ENCODE results near the gene FREM2.

FREM2 gene

DNA sequence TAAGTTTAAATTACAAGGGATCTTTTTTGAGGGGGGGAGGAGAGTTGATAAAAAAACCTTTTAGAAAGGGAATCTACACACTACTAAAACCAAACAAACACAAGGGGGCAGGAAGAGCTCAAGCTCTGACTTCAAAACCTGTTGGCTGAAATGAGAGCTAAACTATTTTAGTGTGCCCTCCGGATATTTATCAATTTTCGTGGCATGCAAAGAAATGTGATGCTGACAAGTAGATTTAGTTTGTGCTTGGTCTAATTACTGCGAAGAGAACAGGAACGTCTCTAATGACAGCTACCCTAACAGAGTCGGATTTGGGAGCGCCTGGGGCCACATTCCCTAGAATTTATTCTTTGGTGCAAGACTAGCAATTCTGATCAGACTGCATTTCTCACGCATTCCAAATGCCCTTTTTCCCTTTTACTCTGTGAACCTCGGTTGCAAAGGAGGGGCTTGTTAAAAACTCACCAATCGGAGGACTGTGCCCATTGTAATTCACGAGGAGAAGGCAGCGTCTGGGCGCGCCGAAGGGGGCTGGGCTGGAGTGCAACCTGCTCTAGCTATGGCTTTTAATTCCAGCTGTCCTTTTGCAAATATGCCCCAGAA is 802 bp upstream of the FREM2 start:
- no peak for DNase-seq (ENCODE audit: low read depth in 2 of 2)

DNA sequence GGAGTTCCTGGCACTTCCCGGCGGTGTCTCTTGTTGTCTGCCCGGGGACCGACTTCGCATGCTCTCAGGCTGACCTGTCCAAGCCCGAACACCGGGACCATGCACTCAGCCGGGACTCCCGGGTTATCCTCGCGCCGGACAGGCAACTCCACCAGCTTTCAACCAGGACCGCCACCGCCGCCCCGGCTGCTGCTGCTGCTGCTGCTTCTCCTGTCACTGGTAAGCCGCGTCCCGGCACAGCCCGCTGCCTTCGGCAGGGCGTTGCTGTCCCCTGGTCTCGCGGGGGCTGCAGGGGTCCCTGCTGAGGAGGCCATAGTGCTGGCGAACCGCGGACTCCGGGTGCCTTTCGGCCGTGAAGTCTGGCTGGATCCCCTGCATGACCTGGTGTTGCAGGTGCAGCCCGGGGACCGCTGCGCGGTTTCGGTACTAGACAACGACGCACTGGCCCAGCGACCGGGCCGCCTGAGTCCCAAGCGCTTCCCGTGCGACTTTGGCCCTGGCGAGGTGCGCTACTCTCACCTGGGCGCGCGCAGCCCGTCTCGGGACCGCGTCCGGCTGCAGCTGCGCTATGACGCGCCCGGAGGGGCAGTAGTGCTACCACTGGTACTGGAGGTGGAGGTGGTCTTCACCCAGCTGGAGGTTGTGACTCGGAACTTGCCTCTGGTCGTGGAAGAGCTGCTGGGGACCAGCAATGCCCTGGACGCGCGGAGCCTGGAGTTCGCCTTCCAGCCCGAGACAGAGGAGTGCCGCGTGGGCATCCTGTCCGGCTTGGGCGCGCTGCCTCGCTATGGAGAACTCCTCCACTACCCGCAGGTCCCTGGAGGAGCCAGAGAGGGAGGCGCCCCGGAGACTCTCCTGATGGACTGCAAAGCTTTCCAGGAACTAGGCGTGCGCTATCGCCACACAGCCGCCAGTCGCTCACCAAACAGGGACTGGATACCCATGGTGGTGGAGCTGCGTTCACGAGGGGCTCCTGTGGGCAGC is 661 bp downstream of the FREM2 start:
- DNase-seq (ENCODE audit: low read depth in 2 of 2) = no peak

DNA sequence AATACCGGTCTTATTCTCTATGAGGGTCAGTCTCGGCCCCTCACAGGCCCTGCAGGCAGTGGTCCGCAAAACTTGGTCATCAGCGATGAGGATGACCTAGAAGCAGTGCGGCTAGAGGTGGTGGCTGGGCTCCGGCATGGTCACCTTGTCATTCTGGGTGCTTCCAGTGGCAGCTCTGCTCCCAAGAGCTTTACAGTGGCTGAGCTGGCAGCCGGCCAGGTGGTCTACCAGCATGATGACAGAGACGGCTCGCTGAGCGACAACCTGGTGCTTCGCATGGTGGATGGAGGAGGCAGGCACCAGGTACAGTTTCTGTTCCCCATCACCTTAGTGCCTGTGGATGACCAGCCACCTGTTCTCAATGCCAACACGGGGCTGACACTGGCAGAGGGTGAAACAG is 1.8 kb downstream of the FREM2 start:
- no peak for DNase-seq (ENCODE audit: low read depth in 2 of 2)

DNA sequence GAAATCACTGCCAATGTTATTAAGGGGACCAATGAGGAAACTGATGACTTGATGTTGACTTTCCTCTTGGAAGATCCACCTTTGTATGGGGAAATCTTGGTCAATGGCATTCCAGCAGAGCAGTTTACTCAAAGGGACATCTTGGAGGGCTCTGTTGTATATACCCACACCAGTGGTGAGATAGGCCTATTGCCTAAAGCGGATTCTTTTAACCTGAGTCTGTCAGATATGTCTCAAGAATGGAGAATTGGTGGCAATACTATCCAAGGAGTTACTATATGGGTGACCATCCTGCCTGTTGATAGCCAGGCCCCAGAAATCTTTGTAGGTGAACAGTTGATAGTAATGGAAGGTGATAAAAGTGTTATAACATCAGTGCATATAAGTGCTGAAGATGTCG is 3.4 kb downstream of the FREM2 start:
- no peak for DNase-seq (ENCODE audit: low read depth in 2 of 2)

DNA sequence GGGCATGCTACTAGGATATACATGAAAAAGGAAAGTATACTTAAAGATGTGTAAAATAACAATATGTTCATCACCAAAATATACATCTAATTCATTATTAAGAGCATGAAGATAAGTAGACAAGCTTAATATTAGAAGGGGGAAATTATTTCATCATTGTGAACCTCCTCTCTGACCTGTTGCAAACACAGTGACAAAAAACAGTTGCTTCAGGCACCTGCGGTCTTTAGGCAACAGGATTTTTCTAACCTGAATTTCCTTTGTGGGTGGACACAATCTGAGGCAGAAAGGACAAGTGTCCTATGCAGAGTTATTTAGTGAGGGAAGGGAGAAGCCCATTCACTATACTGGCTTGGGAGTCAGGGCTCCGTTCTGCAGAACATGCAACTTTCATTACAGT is 6.3 kb downstream of the FREM2 start:
- no peak for DNase-seq (ENCODE audit: low read depth in 2 of 2)

DNA sequence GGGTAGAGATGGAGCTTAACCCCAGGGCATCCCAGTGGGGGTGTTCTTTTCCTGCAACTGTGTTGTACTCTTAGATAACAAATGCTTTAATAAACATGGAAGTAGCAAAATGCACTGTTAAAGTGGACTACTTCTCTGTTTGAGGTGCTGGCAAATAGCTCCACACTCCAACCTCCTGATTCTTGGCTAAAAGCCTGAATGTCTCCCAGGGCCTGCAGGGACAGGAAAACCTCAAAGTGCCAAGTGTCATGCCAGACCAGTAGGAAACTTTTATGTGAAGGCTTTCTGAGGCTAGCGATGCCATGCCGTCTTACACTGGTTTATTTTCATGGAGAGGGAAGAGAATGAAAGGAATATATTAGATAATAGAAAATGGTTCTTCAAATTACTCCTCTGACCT is 6.8 kb downstream of the FREM2 start:
- DNase-seq (ENCODE audit: low read depth in 2 of 2) = no peak

DNA sequence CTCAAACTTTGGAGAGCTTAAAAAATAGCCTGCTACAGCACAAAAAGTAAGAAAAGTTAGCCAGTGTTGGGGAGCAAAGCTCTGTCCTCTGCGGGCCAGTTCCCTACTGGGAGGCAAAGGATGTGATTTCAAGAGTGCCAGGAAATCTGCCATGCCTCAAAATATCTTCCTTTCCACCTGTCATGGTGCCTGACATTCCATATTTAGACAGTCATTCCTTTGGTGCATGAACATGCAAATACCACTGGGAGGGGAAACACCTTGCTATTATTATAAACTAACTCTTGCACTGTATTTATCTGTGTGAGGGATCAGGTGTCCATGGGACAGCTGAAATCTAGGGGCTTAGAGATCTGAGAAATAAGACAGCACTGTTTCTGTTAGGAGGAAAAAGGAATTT is 10.3 kb downstream of the FREM2 start:
- no peak for DNase-seq (ENCODE audit: low read depth in 2 of 2)

DNA sequence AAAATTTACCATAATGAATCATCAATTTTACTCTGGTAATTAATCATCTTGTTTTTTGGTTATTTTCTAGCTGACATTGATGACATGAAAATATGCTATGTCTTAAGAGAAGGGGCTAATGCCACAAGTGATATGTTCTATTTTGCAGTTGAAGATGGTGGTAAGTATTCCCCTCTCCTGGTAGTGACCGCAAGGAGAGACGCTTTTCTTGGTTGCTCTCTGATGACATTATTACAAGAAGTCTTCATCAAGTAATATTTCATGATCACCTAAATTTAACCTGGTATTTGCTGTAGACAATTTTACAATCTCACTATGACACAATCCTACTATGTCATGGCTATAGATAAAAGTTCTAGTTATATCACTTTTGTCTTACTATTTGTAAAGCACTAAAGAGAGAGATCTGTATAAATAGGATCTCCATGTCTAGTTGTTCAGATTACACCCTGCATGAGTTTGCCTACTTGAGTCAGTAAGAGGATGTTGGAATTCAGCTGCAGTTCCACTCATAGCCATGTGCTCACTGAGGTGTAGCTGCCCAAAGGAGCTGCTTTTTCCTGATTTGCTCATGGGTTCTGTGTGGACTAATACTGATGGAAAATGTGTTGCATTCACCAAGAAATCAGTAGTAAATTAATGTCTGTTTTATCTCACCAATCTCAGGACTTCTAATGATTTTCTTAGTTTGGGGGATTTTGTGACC is 10.9 kb downstream of the FREM2 start:
- no peak for DNase-seq (ENCODE audit: low read depth in 2 of 2)

DNA sequence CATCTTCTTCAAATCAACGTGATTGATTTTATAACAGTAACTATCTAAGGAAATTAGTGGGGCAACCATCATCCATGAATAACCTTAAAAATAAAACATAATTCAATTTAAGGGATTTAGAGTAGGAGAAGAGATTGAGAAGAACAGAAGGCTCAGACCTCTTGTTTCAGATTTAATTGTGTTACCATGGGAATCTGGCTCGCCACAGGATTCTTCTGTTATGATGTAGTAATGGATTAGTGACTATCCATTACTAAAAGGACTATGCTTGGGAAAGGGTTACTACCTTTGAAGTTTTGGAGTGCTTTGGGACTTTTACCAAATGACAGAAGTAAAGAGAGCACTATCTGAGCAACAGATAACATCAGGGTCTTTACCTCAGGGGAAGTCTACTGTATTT is 13.2 kb downstream of the FREM2 start:
- no peak for DNase-seq (ENCODE audit: low read depth in 2 of 2)

DNA sequence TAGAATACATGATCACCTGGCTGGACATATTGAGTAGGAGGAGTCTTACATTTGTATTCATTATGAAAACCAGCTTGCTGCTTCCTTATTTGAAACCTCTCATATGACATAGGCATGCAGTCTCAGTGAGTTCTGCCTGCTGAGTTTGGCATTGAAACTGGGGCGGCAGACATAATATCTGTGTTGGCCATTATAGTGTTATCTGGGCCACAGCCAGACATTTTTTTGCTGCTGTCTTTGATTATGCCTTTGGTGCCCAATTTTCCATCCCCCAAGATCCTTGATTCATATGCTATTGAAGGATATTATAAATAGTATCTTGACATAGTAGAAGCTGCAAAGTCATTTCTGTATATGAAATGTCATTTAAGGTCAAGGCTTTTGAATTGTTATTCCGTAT is 15.8 kb downstream of the FREM2 start:
- DNase-seq (ENCODE audit: low read depth in 2 of 2) = no peak

DNA sequence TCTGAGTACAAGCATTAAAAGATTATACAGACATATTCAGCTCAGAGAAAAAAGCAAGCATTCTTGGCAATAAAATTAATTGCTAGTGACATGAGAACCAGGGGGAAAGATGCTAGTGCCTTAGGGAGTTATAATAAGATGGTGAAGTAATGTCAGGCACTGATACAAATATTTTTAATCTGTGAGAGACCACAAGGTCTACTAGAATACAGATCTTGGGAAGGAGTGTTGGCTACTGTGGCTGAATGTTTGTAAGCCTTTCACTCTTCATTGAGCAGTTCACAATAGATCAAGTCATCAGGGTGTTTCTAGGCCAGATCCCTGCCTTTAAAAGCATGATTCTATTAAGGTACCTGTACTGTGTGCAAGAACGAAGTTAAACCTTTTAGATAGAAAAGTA is 16.4 kb downstream of the FREM2 start:
- no peak for DNase-seq (ENCODE audit: low read depth in 2 of 2)

DNA sequence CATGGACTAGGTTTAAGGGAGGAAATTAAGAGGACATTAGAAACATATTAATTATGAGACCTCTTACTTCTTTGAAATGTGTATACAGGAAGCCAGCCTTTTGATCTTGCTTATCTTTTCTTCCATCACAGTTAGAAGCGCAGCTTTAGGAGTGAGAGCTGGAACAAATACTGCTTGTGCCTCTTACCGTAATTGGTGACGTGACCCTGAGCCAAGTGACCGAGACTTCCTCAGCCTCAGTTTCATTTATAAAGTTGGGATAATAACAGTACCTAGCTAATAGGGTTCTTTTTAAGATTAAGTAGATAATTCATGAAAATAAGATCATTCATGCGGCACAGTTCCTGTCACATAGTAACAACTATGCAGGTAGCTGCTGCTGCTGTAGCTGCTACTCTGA is 18.5 kb downstream of the FREM2 start:
- DNase-seq (ENCODE audit: low read depth in 2 of 2) = no peak

DNA sequence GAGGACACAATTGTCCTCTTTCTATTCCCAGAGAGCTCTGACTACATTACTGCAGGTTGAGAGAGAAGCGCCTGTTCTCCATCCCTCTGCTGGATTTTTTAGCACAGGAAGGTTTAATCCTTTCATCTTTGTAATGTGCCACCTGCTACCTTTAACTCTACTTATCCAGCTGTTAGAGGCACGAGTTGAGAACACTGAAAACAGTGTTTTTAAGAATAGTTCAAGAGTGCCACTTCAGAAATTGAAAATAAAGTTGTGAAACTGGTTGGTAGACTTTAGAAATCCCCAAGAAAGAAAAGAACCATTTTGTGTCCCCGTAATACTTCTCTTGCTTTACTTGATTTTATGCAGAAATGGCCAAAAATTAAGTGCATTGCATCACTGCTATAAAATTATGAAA is 20.6 kb downstream of the FREM2 start:
- DNase-seq (ENCODE audit: low read depth in 2 of 2) = no peak

DNA sequence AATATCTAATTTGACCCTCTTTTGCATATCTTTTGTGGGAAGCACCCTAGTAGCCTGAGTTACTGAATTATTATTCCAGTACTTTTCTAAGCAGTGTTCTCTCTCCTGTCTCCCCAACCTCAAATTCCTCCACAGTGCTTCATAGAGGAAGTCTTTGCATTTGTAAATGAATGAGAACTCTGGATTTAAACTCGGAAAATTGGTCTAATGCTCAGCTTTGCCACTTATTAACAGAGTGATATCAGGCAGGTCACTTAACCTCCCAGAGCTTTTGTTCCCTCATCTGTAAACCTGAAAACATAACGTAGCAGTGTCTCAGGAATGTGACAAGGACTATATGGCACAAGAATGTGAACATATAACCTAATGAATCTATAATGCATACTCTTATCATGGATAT is 26.2 kb downstream of the FREM2 start:
- no peak for DNase-seq (ENCODE audit: low read depth in 2 of 2)

DNA sequence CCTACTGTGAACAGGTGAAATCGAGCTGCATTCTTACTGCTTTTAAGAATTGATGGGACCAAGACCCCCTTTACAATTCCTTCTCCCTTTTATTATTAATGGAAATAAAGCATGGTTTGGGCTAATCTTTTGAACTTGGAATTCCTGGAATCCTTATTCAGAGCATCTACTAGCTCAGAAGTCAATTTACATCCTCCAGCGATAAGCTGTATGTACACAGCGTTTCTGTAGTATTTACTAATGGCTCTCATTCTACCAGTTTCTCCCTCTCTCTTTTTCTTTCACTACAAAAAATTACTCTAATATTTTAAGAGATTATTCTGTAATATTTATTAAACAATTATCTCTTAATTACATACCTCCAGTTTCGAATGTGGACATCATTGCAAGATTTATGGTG is 31.5 kb downstream of the FREM2 start:
- DNase-seq (ENCODE audit: low read depth in 2 of 2) = no peak

DNA sequence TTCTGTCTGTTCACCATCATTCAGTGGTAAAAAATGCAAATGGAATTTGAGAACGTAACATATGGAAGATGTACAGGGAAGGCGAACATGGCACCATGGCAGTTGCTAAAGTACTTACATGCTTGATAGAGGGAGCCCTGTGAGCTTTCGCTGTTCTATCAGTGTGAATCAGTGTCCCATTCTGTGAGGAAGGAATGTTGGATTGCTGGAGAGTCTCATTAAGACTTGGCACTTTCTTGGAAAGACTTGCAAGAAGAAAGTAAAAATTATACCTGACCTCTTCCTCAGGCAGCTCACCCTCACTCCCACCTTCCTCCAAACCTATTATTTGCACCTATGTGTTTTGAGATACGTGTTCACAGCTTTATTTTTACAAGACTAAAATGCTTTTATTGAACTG is 43.5 kb downstream of the FREM2 start:
- no peak for DNase-seq (ENCODE audit: low read depth in 2 of 2)

DNA sequence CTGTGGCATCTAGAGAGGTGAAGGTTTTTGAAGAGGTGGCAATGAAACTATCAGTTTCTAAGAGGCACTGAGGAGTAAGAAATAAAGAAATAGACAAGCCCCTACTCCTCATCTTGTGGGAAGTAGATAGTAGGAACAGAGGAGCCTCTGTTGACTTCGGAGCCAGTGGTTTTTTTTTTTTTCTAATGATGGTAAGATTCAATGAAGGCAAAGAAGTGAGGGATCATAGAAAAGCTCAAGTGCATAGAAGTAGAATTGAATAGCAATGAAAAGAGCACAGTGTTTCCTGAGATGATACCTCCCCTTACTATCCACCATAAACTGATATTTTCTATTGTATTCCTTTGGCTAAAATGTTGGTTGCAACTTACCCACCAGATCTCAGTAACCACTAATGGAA is 46.3 kb downstream of the FREM2 start:
- DNase-seq (ENCODE audit: low read depth in 2 of 2) = no peak

DNA sequence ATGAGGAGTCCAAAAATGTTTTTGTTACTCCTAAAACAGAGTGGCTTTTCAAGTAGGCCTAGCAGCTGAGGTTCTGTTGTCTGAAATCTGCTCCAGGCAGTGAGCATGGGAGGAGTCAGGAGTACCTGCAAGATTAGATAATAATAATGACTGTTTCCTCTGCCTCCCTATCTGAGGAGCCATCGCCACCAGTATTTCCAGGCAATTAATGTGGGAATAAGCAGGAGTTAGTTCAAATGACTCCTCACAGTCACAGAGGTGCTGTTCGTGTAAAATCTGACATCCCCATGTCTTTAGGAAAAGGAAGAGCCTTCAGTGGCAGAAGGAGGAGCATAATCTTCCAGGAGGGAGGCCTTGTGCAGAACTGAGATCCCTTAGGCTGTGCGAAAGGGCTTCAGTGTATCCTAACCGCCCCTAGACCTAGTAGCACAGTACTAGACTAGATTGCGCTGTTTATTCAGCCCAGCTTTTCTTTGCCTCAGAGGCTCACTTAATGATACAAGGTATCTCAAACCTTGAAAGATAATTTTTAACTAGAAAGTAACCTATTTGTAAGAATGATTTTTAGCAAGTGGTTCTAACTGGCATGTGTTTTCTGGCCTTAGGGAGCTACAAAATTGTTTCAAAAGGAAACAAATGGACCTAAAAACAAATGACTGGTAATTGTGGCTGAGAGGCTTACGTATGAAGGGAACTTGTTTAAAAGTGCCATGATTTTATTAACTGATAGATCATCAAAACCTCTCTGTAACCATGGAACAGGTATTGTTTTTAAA is 49.0 kb downstream of the FREM2 start:
- DNase-seq (ENCODE audit: low read depth in 2 of 2) = no peak

DNA sequence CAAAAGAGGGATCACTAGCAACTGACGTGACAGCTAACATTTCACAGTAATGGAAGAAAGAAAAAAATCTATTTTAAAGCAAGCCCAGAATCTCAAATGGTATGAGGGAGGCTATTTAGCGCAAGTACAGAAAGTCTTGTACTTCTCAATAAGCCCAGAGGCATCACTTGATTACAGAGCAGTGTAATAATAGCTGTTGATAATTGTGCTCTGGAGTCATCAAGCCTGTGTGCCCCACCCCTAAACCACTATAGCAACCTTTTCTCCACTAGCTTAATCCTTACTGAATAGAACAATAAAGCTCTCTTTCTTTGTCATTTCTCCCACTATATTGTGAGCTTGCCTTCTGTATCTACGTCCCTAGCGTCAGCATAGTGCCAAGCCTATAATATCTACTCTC is 56.6 kb downstream of the FREM2 start:
- DNase-seq (ENCODE audit: low read depth in 2 of 2) = no peak

DNA sequence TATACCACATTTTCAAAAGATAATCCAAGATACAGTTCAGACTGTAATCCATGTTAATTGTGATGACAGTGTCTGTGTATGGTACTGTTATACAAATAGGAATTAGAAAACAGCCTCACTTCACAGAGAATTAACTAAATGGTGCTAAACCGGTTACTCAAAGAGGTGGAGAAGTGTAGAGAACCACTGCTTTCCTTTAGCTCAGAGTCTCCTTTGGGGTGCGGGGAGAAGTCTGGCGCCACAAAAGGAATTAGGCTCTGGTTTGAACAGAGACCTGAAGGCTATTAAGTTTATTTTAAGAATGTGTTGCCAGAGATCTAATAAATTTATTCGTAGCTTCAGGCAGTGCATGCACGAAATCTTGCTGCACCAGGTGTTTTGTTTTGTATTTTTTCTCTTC is 65.8 kb downstream of the FREM2 start:
- DNase-seq (ENCODE audit: low read depth in 2 of 2) = no peak

DNA sequence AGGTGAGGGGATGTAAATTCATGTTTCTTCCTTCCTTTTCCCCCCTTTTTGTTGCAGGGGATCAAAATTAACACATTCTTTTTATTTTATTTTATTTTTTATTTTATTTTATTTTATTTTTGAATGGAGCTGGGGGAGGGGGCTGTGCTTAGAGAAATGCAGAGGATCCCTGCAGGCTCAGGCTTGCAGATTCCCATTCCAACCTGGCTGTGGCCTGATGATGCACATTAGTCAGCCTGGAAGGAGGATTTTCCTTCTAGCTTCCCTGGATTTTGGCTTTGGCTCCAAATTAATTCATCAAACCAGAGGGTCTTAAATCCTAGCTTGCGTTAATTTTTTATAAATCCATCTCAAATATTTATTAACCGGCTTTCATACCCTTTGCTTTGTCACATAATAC is 67.0 kb downstream of the FREM2 start:
- no peak for DNase-seq (ENCODE audit: low read depth in 2 of 2)

DNA sequence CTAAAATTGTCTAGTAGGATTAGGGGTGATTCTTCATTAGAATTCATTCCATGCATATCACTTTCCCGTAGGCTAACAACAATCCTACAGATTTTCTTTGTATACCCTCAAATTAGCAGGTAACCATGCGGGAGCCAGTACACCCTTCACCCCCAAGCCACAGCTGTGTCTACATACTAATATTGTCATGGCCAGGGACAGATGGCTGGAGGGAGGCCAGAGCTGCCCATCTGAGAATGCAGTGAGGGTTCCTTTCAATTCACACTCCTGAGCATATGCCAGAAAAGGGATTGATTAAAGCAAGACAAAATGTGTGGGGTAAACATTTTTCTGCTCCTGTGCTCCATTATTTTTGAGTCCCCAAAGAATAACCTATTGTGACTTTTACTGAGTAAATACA is 68.9 kb downstream of the FREM2 start:
- DNase-seq (ENCODE audit: low read depth in 2 of 2) = no peak

Data from stimulated activated CD4-positive, alpha-beta T cell treated with anti-CD3 and anti-CD28 coated beads, Interleukin-1b, Interleukin-23, amount 100 ng/mL, for 1 hour (primary cell).